ENCODE data around the gene VEGFB.

The VEGFB gene

DNA sequence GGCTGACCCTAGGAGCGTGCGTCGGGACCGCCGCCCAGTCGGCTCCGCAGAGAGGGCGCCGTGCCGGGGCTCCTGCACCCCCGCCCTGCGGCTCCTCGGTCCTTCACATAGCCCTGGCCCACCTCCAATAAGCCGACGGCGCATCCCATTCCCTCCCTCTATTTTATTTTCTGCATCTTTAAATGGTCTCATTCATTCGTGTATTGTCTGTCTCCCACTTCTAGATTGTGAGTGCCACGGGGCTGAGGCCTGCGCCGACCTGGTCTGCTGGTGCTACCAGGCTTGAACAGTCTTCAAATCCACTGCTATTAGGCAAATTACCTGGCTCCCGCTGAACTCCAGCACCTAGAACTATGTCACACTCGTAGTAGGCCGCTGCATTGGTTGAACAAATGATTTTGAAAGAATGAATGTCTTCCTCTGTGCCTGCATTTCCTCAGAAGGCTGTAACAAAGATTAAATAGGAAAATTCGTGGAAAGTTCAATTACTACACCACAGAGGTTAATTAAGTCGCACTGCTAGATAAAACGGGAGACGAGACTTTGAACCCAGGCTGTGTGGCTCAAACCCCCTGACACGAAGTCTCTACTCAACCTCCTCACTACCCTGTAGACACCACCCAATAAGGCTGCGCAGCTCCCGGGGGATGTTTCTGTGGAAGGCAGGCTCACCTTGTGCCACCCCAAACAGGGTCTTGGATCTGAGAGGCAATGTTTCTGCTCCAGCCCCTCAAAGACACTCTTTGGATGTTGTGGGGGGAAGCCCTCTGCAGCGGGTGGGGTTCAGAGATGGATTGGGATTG, 13.5 kb downstream of the VEGFB start:
- no peak for DNase-seq

DNA sequence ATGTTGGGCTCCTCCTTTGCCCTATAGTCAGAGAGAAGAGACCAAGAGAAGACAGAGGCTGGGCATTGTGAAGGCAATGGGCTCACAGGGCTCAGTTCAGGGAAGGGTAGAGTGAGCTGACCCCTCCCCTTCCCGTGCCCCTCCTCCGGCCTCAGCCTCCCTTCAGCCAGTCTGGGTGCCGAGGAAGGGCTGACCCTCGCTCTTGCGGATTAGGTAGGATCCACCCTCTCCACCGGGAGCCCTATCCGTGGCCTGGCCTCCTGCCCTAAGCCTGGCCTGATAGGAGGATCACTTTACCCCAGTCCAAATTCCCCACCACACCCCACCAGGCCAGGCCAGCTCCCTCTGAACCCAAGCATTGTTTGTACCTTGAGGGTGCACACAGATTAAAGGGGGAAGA, 14.2 kb downstream of the VEGFB start:
- no peak for DNase-seq

DNA sequence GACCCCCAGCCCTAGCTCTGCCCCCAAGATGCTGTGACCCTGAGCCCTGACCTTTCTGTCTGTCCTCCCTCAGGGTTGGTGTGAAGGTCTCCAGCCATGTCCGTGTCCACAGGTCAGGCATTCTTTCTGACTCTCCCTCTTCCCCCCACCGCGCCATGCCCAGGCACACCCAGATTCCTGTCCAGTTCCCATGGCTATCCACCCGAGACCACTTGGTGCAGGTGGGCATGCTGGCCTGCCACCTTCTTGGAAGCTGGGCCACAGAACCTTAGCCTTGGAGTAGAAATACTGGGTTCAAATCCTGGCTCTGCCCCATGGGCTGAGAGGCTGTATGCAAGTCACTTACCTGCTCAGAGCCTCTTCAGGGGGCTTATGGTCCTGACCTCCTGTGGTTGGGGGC, 14.7 kb downstream of the VEGFB start:
- DNase-seq: no peak

DNA sequence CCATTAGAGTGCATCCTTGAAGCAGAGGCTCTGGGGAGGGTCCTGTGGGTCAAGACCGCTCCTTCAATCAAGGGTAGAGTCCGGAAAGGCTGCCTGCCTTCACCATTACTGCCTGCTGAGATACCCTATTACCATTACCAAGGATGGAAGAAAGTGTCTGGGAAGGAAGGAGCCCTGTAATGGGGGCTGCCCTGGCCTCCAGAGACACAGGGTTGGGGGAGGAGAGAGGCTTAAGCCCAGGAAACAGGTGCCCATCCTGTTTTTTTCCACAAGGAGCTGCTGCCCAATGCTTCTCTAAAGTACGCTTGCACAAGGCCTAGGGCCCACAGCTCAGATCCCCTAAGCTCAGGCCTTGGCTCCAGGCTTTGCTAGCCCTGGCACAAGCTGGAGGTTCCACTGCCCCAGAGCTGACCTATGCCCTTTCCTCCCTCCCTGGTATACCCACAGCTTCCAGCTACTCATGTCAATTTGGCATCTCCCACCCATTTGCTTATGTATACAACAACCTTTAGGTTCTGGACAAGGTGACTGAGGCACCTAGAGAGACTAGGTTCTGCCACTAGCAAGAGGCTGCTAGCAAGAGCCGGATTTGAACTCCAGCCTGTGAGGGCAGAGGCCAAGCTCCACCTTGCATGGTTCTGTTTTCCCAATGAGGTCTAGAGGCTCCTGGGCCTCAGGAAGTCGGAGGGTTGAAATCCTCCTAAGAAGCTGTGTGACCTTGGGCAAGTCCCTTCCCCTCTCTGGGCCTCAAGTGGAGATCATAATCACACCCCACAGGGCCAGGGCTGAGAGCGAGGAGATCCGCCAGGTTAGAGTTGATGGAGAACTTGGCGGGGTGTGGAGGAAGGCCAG, 15.4 kb downstream of the VEGFB start:
- no peak for DNase-seq

DNA sequence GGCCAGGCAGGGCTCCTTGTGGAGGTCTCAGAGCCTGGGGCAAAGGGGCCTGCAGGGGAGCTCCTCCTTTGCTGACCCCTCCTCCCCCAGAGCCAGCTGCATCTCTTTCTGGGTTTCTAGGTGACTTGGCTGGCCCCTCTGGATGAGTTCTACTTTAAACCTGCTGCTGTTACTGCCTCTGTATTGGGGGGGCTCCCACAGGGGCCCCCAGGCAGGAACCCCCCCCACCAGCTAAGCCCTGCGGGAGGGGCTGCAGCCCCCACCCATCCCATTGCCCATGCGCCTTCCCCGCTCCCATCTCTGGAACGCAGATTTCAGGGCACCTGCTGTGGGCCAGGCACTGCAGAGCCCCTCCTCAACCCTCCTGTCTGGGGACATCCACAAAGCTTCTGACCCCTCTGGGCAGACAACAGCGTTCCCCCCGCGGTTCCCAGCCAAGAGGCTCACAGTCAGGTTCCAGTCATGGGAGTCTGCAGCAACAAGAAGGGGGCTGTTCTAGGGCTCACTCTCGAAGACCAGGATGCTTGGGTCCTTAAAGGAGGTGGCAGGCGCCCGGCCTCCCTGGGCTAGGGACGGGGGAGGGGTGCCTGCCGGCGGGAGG, 16.1 kb downstream of the VEGFB start:
- no peak for DNase-seq

DNA sequence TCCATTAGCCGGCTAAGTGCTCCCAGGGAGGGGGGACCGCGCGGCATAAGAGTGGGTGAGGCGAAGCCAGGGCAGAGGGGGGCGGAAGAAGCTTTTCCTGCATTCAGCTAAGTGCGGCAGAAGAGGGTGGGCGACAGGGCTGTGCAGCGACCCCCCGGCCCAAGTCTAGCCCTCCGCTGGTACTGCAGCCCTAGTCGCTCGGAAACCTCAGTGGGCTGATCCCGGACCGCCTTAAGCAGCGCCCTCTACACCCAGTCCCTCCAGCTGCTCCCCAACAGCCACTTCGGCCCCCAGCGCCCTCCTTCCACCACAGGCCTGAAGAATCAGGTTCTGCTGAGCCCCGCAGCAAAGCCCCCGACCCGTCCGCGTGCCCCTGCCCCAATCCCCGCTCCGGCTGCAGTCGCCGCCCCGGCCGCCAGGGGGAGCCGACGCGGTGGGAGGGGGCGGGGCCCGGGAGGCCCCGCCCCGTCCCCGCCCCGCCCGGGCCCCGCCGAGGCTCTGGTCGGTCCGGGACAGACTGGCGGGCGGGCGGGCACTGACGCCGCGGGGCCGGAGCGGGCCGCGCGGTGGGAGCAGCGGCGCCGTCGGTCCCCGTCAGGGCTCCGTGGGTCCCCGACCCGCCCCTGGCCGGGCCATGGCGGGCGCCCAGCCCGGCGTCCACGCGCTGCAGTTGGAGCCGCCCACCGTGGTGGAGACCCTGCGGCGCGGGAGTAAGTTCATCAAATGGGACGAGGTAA, 16.8 kb downstream of the VEGFB start, which contains the start of gene PLCB3:
TSS of gene PLCB3 (plus strand) at position 515 of the 737 bp plus-strand sequence. CDS start at position 635, 120 bp downstream.
- DNase-seq: peak; percentile 52

DNA sequence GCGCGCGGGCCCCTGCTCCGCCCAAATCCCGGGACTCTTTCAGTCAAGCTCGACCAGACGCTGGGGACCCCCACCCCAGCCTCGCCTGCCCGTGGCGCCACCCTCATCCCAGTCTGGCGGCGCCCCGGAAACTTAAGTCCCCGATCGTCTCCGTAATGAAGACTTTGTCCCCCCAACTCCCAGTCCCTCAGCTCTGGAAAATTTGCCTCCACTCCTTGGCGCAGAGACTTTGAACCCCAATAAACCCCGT, 17.3 kb downstream of the VEGFB start:
- DNase-seq: no peak

DNA sequence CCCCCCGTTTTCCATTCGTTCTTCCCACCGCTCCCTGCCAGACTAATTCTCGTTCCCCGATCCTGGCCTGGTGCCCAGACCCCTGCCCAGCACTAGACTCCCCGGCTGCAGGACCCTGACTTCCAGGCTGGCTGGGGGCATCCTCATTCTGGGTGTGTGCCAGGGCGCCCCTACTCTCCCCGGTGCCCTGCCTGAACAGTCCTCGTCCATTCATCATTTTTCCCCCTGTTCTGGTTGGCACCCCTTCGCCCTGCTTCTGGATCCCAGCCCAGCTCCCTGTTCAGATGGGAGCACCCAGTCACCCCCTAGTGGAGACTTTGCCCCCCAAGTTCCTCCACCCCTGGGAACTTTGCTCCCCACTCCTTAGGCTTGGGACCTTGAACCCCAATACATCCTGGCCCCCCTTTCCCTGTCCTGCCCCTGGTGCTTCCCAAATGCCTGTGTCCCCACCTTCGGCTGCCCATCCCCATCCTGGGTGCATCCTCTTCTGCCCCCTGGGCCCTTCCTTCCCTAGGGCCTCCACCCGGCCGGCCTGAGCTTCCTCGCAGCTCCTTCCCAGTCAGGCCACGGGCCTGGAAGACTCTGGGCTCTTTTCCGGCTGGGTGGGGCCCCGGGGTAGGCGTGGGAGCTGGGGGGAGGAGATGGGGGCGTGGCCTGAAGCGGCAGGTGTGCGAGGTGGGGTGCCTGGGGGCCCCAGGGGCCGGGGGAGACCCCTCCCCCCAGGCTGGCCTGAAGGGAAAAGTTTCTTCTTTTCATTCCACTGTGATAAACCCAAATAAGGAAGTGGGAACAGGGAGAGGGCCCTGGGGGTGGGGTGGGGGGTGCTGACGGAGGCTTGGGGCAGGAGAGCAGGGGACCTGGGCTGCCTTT, 17.9 kb downstream of the VEGFB start:
- DNase-seq: no peak

DNA sequence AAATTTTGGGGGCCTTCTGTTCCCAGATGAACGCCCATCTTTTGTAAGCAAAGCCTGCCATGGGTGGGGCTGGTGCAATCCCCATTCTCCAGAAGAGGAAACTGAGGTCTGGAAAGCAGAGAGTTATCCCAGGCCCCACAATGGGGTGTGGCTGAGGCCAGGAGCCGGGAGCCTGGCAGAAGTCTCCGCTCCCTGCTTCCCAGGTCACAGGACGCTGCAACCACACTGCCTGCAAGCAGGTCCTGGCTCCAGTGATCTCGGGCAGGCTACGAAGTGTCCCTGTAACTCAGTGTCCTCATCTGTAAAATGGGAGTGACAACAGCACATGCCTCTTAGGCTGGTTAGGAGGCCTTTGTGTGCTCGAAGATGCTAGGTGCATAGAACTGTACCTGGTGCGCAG, 18.7 kb downstream of the VEGFB start:
- no peak for DNase-seq

DNA sequence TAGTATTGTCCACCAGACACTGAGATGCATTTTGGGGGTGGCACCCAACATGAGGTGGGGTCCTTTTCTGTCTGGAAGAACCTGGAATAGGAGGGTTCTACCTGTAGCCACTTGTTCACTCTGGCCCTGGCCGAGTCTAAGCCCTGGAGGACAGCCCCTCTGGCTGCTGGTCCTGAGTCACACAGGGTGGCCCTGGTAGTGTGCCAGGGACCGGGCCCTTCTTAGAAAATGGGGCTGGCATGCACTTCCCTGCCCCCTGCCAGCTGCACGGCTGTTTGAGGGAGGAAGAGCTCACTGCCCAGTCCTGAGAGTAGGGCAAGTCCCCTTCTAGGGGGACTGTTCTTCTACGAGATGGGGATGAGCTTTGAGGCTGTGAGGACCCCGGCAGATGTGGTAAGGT, 19.1 kb downstream of the VEGFB start:
- no peak for DNase-seq

DNA sequence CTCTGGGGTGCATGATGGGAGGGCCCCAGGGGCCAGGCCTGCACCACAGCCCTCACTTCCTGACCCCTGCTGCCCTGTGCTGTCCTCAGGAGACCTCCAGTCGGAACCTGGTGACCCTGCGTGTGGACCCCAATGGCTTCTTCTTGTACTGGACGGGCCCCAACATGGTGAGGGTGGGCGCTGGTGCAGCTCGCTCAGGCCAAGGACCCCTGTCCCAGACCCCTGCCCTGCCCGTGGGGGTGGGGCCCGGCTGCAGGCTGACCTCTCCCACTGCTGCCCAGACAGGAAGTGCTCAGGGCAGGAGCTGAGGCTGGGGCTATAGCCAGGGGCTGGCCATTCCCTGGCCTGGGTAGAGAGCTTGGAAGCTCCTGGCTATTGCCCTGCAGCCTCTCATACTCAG, 19.9 kb downstream of the VEGFB start:
- no peak for DNase-seq

DNA sequence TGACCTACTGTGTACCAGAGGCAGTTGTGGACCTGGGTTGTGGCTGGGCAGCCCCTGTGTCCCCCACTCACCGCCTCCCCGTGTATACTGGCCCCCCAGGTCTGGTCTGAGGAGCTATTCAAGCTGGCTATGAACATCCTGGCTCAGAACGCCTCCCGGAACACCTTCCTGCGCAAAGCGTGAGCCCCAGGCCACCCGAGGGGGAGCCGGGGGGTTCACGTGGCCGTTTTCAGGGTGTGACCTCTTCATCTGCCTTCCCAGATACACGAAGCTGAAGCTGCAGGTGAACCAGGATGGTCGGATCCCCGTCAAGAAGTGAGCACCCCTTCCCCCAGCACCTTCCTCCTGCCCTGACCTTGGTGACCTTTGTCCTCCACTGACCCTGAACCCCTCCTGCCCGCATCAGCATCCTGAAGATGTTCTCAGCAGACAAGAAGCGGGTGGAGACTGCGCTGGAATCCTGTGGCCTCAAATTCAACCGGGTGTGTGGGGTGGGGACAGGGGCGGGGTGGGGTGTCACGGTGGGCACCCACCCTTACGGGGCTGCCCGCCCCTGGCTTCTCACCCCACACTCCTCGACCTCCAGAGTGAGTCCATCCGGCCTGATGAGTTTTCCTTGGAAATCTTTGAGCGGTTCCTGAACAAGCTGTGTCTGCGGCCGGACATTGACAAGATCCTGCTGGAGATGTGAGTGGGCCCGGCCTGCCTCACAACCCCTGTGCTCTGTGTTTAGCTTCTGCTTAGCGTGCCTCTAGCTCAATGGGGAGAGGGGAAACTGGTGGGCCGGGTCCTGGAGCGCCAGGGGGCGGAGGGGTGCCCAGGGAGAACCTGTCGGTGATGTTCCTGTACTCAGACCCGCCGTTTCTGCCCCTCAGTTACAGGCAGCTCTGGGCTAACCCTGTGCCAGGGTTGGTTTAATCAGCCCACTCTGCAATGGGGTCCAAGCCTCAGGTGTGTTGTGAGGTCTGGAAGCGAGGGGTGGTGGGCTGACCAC, 21.0 kb downstream of the VEGFB start:
- no peak for DNase-seq

DNA sequence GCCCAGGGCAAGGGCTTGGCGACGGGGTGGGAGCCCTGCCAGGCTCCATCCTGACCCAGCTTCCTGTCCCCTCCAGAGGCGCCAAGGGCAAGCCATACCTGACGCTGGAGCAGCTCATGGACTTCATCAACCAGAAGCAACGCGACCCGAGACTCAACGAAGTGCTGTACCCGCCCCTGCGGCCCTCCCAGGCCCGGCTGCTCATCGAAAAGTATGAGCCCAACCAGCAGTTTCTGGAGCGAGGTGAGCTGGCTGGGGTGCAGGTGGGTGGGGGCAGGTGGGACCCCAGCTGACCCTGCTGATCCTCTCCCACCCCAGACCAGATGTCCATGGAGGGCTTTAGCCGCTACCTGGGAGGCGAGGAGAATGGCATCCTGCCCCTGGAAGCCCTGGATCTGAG, 21.9 kb downstream of the VEGFB start:
- DNase-seq: no peak

DNA sequence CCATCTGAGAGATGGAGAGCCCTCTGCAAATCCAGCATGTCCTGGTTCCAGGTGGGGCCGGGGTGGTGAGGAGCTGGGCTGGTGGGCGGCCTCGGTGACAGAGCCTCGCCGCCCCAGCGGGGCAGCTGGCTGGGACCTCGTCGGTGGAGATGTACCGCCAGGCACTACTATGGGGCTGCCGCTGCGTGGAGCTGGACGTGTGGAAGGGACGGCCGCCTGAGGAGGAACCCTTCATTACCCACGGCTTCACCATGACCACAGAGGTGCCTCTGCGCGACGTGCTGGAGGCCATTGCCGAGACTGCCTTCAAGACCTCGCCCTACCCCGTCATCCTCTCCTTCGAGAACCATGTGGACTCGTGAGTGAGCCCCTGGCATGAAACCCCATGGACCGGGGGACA, 24.0 kb downstream of the VEGFB start:
- no peak for DNase-seq

DNA sequence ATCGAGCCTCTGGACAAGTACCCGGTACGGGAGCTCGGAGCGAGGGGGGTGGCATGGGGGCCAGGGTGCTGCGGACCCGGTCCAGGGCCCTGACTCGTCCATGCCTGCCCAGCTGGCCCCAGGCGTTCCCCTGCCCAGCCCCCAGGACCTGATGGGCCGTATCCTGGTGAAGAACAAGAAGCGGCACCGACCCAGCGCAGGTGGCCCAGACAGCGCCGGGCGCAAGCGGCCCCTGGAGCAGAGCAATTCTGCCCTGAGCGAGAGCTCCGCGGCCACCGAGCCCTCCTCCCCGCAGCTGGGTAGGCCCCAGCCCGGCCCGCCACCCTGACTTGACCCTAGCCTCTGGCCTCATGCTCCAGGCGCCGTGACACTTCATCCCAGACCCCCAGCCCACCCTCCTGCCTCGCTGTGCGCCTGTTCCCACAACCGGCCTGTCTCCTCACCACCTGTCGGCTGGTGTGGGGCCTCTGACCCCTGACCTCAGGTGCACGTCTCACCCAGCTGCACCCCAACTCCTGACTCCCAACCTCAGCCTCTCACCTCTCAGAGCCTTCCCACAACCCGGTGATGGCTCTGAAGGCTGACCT, 24.7 kb downstream of the VEGFB start:
- no peak for DNase-seq

DNA sequence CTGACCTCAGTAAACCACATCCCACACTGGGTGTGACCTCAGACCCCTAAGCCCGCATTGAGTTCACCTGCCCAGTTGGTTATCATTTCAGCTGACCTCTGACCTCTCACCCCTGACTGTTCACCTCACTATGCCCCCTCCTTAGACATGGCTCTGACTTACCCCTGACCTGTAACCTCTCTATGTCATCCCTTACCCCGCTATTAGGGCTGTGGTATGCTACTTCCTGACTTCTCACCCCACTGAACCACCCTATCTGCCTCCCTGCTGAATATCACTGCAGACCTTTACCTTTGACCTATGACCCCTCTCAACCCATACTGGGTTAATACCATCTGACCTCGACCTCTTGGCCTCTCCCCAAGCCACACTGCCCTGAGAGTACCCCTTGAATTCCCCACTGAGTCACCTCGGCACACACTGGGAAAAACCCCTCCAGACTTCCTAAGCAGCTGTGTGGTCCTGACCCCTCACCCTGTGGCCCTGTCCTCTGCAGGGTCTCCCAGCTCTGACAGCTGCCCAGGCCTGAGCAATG, 25.2 kb downstream of the VEGFB start:
- DNase-seq: no peak

DNA sequence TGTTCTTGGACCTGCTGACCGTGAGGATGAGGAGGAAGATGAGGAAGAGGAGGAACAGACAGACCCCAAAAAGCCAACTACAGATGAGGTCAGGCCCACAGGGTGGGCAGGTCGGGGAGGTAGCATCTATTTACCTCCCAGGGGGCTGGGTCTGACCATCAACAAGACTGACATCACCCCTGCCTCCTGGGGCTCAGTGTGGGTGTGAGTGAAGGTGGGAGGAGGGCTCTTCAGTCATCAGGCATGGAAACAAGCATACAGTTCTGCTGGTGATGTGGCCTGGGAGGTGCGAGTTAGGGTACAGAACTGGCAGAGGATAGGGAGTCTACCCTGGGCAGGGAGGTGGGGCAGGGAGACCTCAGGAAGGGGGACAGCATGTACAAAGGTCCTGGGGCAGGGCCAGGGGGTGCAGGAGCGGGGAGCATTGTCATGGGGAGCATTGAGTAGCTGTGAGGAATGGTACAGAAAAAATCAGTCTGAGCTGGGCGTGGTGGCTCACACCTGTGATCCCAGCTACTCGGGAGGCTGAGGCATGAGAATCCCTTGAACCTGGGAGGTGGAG, 25.8 kb downstream of the VEGFB start:
- no peak for DNase-seq

DNA sequence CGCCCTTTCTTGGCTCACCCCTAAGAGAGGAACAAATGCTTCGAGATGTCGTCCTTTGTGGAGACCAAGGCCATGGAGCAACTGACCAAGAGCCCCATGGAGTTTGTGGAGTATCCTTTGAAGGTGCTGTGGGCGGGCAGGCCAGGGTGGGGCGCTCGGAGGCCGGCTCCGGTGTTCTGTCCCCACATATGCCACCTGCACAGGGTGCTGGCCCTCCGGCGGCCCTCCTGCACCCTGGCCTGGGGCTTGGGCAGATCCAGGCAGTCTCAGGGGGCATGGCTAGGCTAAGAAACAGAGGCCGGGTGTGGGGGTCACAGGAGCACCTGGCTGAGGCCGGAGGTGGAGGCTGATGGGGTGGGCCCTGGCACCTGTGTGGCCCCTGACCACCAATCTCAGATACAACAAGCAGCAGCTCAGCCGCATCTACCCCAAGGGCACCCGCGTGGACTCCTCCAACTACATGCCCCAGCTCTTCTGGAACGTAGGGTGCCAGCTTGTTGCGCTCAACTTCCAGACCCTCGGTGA, 27.2 kb downstream of the VEGFB start:
- no peak for DNase-seq

DNA sequence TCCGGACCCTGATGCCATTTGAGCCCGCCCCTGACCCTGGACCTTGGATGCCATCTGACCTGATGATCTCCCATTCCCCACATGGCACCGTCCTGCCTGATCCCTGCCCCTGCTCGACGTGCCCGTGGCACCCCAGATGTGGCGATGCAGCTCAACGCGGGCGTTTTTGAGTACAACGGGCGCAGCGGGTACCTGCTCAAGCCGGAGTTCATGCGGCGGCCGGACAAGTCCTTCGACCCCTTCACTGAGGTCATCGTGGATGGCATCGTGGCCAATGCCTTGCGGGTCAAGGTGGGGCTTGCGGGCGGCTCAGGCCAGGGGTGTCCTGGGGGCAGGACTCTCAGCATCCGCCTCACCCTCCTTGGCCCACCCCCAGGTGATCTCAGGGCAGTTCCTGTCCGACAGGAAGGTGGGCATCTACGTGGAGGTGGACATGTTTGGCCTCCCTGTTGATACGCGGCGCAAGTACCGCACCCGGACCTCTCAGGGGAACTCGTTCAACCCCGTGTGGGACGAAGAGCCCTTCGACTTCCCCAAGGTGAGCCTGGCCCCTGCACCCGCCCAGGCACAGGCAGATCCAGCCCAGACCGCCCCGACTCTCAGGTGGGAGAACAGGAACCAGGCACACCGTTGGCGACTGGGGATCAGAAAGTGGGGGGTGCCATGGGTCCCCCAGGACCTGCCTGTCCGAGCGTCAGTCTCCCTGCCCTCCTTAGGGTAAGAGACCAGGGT, 28.1 kb downstream of the VEGFB start:
- DNase-seq: no peak
